Activated B cell treated with CpG ODN at 0.5 μM for 24 hours (primary cell): ENCODE measurements around the gene SLFN14. TPM values are rescaled to one million over a fixed set of nuclear protein-coding genes. Genes with fewer than 3 reads are reported as not detected.
"Not testable (repeated sequence)": the region's sequence is repeated elsewhere in the genome, so short reads cannot be mapped to it uniquely, and the experiment has no call there.

Experiments
- ATAC-seq: fragments of 200-7000 bp; cut with Tn5 transposase; one replicate; pipeline ENCODE4 v1.10.0; 2021; ENCODE audit warnings: low read depth, mild to moderate bottlenecking, moderate library complexity
- CTCF ChIA-PET: fragments of 350-600 bp; sonication (Branson Sonifier 250); formaldehyde crosslinking; loops from one replicate; lab custom pipeline; 2021; ENCODE audit warnings: antibody characterized with exemption; lab: Charles Lee
- POLR2A ChIA-PET: fragments of 350-600 bp; sonication (Branson Sonifier 250); formaldehyde crosslinking; loops from one replicate; lab custom pipeline; 2021; ENCODE audit warnings: antibody characterized with exemption; lab: Charles Lee
- DNase-seq: peaks from one replicate; pipeline ENCODE4 v3.0.0; 2022
- H3K27ac Mint-ChIP-seq: one replicate; pipeline ENCODE4 v1.8.0; 2020; ENCODE audit warnings: mixed read lengths
- H3K27me3 Mint-ChIP-seq: one replicate; pipeline ENCODE4 v1.8.0; 2021; ENCODE audit warnings: mixed read lengths
- H3K36me3 Mint-ChIP-seq: one replicate; pipeline ENCODE4 v1.8.0; 2021; ENCODE audit warnings: low read depth, mixed read lengths
- H3K4me1 Mint-ChIP-seq: one replicate; pipeline ENCODE4 v1.8.0; 2021; ENCODE audit warnings: mixed read lengths
- H3K4me3 Mint-ChIP-seq: one replicate; pipeline ENCODE4 v1.8.0; 2020; ENCODE audit warnings: mild to moderate bottlenecking, mixed read lengths
- H3K9me3 Mint-ChIP-seq: one replicate; pipeline ENCODE4 v1.8.0; 2020; ENCODE audit warnings: mixed read lengths
- intact Hi-C: fragments of 100-400 bp; cut with micrococcal nuclease; formaldehyde crosslinking; loops from one replicate; pipeline ENCODE4 v1.15.1; 2024
- total RNA-seq: library from RNA; stranded (reverse); gene quantifications from 2 replicates; pipeline ENCODE4 v1.2.3, GENCODE V29; 2022
- TF ChIP-seq, protein P1 (sequence below): fragments of 200-600 bp; IDR thresholded peaks from one replicate; pipeline ENCODE4 v1.8.0; 2022; ENCODE audit warnings: antibody characterized with exemption, mild to moderate bottlenecking

SLFN14 gene
- total RNA-seq, 1 donor from 2014 or later, result not detected

DNA sequence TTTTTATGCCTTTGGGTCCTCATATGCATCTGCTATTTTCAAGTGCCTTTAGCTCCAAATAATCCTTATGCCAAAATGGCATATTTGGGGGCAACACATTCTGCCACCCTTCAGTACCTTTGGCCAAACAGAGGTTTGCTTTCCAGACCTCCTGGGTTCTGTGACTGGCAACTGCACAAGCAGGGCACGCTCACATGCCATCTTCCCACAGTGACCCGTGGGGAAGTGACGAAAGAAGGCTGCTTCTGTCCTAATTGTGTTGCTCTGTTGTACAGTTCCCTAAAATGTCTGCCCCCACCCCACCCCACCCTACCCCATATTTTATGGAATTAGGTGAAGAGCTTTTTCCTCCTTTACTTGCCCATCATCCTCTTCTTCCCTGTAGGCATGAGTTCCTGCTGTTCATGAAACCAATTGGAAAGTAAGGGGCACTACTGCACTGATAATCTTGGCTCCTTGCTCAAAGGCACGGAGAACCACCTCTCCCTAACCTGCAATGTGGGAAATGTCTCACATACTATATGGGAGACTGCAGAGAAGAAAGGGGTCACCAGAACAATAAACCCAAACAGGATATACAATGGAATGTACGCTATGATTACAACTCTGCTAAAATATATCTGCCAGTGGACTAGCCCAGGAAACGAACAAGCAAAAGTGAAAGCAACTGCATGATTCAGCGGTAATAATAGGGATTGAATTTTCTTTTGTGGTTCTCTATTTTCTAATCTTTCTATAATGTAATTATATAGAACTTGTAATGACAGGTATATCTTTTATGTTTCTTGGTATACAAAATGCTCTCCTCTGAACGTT, 19.8 kb downstream of the SLFN14 start:
- TF ChIP-seq, protein P1, sequence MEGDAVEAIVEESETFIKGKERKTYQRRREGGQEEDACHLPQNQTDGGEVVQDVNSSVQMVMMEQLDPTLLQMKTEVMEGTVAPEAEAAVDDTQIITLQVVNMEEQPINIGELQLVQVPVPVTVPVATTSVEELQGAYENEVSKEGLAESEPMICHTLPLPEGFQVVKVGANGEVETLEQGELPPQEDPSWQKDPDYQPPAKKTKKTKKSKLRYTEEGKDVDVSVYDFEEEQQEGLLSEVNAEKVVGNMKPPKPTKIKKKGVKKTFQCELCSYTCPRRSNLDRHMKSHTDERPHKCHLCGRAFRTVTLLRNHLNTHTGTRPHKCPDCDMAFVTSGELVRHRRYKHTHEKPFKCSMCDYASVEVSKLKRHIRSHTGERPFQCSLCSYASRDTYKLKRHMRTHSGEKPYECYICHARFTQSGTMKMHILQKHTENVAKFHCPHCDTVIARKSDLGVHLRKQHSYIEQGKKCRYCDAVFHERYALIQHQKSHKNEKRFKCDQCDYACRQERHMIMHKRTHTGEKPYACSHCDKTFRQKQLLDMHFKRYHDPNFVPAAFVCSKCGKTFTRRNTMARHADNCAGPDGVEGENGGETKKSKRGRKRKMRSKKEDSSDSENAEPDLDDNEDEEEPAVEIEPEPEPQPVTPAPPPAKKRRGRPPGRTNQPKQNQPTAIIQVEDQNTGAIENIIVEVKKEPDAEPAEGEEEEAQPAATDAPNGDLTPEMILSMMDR, result no peak
- H3K36me3 Mint-ChIP-seq, result no peaks in the 10 kb centered on the region
- H3K27me3 Mint-ChIP-seq, result no peaks in the 10 kb centered on the region
- H3K4me3 Mint-ChIP-seq, result peak overlapping the region; percentile 88
- H3K4me1 Mint-ChIP-seq, result peaks cover 43% of the 10 kb centered on the region
- ATAC-seq, result peak; percentile 83
- CTCF ChIA-PET, result interaction anchor here (1.3 to 6.1 kb wide), 2 partner anchors 228 to 1121 kb away, joined by 4 to 83 read pairs; no protein-coding TSS in a partner anchor
- peak overlapping the region; percentile 92 for H3K27ac Mint-ChIP-seq
- DNase-seq, result peak; percentile 26
- POLR2A ChIA-PET, result interaction anchor here (1.0 to 3.1 kb wide), 5 partner anchors 27 to 297 kb away, joined by 3 to 22 read pairs (median 4); partner anchors contain the start of genes PEX12 and SLFN5
- intact Hi-C loops, result loop anchor here (2.0 kb wide), 3 partner anchors 38 to 542 kb away; partner anchors contain the start of genes AP2B1 and PEX12
- H3K9me3 Mint-ChIP-seq, result no peaks in the 10 kb centered on the region

DNA sequence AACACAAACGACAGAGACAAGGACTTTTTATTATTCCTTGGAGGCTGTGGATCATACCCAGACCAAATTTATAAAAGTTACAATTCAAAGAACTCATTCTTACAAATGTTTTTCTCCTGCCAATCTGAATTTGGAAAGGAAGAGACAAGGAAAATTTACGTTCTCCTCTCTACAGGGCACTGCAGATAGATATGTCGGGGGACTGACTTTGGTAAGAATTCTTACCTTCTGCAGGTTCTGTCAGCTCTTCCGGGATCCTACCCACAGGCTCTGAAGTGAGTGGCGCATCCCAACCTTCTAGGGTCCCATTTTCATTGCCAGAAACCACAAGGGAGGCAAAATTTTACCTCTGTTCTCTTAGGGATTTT, 21.0 kb downstream of the SLFN14 start:
- POLR2A ChIA-PET, result interaction anchor here (0.5 to 1.1 kb wide), 8 partner anchors 39 to 455 kb away, joined by 3 to 10 read pairs (median 6); partner anchors contain the start of genes PEX12, SLFN13 and SLFN5
- peaks cover 43% of the 10 kb centered on the region for H3K4me1 Mint-ChIP-seq

DNA sequence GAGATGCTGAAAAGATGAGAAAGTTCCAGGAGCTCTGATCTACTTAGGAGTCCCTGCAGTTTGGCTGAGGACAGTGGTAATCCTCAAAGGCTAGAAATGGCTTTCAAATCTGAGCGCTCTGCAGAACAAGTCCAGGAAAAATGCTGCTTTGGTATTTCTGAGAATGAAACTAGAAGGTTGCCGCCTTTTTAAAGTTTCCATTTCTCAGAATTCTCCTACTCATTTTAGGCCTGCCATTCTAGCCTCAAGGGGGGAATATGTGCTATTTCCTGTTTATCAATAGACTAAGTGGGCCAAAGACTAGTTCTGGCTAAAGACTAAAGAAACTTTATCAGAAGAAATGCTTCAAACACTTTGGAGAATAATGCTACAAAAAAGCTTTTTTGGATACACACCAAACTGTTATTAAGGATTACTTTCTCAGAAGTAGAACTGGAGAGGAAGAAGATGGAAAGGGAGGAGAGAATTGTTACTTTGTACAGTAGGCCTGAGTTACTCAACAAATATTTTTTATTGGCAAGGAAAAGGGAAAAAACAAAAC, 22.9 kb downstream of the SLFN14 start, which contains the start of gene SLFN12L:
Gene SLFN12L, minus strand, starts transcription at position 78 of the 541 bp plus-strand sequence. CDS start 15,314 bp downstream, outside the sequence.
- DNase-seq (no peak), ATAC-seq (no peak)
- H3K27me3 Mint-ChIP-seq, result no peaks in the 10 kb centered on the region
- no peaks in the 10 kb centered on the region for H3K36me3 Mint-ChIP-seq
- peak within 1 kb of the TSS; percentile 24 for H3K4me3 Mint-ChIP-seq
- no peaks in the 10 kb centered on the region for H3K9me3 Mint-ChIP-seq
- H3K4me1 Mint-ChIP-seq, result peaks cover 32% of the 10 kb centered on the region
- ChIA-PET CTCF (interaction anchor here (0.9 to 6.1 kb wide), 3 partner anchors 50 to 370 kb away, joined by 3 to 83 read pairs (median 3); no protein-coding TSS in a partner anchor), POLR2A (interaction anchor here (0.7 kb wide), 1 partner anchor 169 kb away, joined by 3 read pairs; no protein-coding TSS in a partner anchor)
- H3K27ac Mint-ChIP-seq, result no peak within 1 kb of the TSS
- TF ChIP-seq, protein P1, result no peak
- intact Hi-C loops, result loop anchor here (2.0 to 10.0 kb wide), 3 partner anchors 105 to 1117 kb away; partner anchors contain the start of genes NLE1, SLFN12 and UNC45B

More for the DNA sequence above, 21.0 kb downstream of the SLFN14 start:
- TF ChIP-seq, protein P1, result no peak
- H3K27ac Mint-ChIP-seq, result peak overlapping the region; percentile 50
- H3K36me3 Mint-ChIP-seq, result no peaks in the 10 kb centered on the region
- H3K27me3 Mint-ChIP-seq, result no peaks in the 10 kb centered on the region
- intact Hi-C loops, result loop anchor here (1.0 to 10.0 kb wide), 11 partner anchors 39 to 1119 kb away; partner anchors contain the start of genes AP2B1, NLE1, PEX12 and SLFN12
- peak overlapping the region; percentile 67 for H3K4me3 Mint-ChIP-seq
- no peak for DNase-seq
- no peaks in the 10 kb centered on the region for H3K9me3 Mint-ChIP-seq
- no peak for ATAC-seq
- CTCF ChIA-PET, result interaction anchor here (1.0 to 6.1 kb wide), 16 partner anchors 8 to 1120 kb away, joined by 3 to 83 read pairs (median 4); partner anchors contain the start of genes SLFN13 and SLFN5

DNA sequence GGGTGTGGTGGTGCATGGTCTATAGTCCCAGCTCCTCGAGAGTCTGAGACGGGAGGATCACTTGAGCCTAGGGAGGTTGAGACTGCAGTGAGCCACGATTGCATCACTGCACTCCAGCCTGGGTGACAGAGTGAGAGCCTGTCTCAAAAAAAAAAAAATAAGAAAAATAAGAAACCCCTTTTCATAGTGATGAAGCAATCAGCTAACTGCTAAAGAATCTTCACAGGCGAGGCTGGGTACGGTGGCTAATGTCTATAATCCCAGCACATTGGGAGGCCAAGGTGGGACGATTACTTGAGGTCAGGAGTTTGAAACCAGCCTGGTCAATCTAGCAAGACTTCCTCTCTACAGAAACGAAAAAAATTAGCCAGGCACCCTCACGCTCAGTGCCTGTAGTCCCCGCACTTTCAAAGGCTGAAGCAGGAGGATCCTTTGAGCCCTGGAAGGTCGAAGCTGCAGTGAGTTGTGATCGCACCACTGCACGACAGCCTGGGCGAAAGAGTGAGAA, 23.9 kb downstream of the SLFN14 start:
- Mint-ChIP-seq H3K27me3 (no peaks in the 10 kb centered on the region), H3K27ac (no peak overlapping the region), H3K4me3 (peak overlapping the region; percentile 24), H3K9me3 (no peaks in the 10 kb centered on the region), H3K36me3 (no peaks in the 10 kb centered on the region), H3K4me1 (peaks cover 30% of the 10 kb centered on the region)
- no peak for DNase-seq
- POLR2A ChIA-PET, result interaction anchor here (1.1 to 1.2 kb wide), 2 partner anchors 31 to 223 kb away, joined by 4 read pairs; no protein-coding TSS in a partner anchor
- ATAC-seq, result no peak
- CTCF ChIA-PET, result interaction anchor here (6.5 kb wide), 1 partner anchor 224 kb away, joined by 125 read pairs; no protein-coding TSS in a partner anchor
- TF ChIP-seq, protein P1, result no peak
- intact Hi-C loops, result loop anchor here (5.0 to 10.0 kb wide), 2 partner anchors 104 to 392 kb away; partner anchors contain the start of genes NLE1, SLFN12 and UNC45B

DNA sequence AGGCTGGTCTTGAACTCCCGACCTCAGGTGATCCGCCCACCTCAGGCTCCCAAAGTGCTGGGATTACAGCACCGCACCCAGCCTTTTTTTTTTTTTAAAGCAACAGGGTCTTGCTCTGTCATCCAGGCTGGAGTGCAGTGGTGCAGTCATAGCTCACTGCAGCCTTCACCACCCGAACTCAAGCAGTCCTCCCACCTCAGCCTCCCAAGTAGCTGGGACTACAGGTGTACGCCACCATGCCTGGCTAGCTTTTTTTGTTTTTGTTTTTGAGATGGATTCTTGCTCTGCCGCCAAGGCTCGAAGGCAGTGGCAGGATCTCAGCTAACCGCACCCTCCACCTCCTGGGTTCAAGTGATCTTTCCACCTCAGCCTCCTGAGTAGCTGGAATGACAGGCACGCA, 25.2 kb downstream of the SLFN14 start:
- H3K4me3 Mint-ChIP-seq, H3K9me3 Mint-ChIP-seq, H3K27me3 Mint-ChIP-seq, ATAC-seq, H3K27ac Mint-ChIP-seq, H3K36me3 Mint-ChIP-seq, POLR2A ChIA-PET, DNase-seq: not testable (repeated sequence)
- H3K4me1 Mint-ChIP-seq, result peaks cover 22% of the 10 kb centered on the region
- intact Hi-C loops, result loop anchor here (5.0 to 10.0 kb wide), 2 partner anchors 103 to 391 kb away; partner anchors contain the start of genes NLE1, SLFN12 and UNC45B
- CTCF ChIA-PET, result interaction anchor here (1.2 to 6.5 kb wide), 4 partner anchors 36 to 417 kb away, joined by 3 to 125 read pairs (median 3); no protein-coding TSS in a partner anchor
